Lower lobe of right lung (tissue), 2 donors: ENCODE data around the gene FAM3C. TPM values are rescaled to one million over a fixed set of nuclear protein-coding genes. Genes with fewer than 3 reads are reported as not detected.

Source experiments
- ATAC-seq, 2 donors: fragments of 200-7000 bp; cut with Tn5 transposase; one replicate each; pipeline ENCODE4 v1.9.1; 2020 to 2022; ENCODE audit warnings: mild to moderate bottlenecking in 2 of 2, moderate library complexity in 2 of 2
- DNase-seq: peaks from one replicate; pipeline ENCODE4 v3.0.0-alpha.2; 2020
- H3K27ac ChIP-seq: fragments of 200-600 bp; one replicate; pipeline ENCODE4 v1.8.0; 2022
- H3K27me3 ChIP-seq: fragments of 200-600 bp; one replicate; pipeline ENCODE4 v1.8.0; 2022; ENCODE audit warnings: low read depth
- H3K36me3 ChIP-seq: fragments of 200-600 bp; one replicate; pipeline ENCODE4 v1.8.0; 2022; ENCODE audit warnings: mild to moderate bottlenecking
- H3K4me1 ChIP-seq: fragments of 200-600 bp; one replicate; pipeline ENCODE4 v1.8.0; 2022
- H3K4me3 ChIP-seq: fragments of 200-600 bp; one replicate; pipeline ENCODE4 v1.8.0; 2022; ENCODE audit warnings: mild to moderate bottlenecking
- H3K9me3 ChIP-seq: fragments of 200-600 bp; one replicate; pipeline ENCODE4 v1.8.0; 2022
- intact Hi-C: fragments of 100-400 bp; cut with DNase I; formaldehyde crosslinking; loops from one replicate; pipeline ENCODE4 v1.11.0; 2022
- total RNA-seq: library from RNA; stranded (reverse); fragmentation: NEBNext Ultra II Directional; extraction: Animal tissue kit (Norgen Biotek cat#: 25700); gene quantifications from one replicate; pipeline ENCODE4 v1.2.1, GENCODE V29; 2021
- TF ChIP-seq, protein P1 (sequence below): fragments of 200-600 bp; IDR thresholded peaks from one replicate; pipeline ENCODE4 v1.8.0; 2022; ENCODE audit warnings: antibody characterized with exemption, mild to moderate bottlenecking
- donor health status: DM: no; HTN: yes; CAD: no; lungs with severe emphysema.

Gene FAM3C
- total RNA-seq, 1 donor from 2014 or later, result 35.3 TPM

- Histone ChIP-seq H3K4me1 (no peaks in the 10 kb centered on the region), H3K36me3 (peaks cover 46% of the 10 kb centered on the region), H3K27ac (no peak overlapping the region), H3K9me3 (no peaks in the 10 kb centered on the region), H3K4me3 (no peak overlapping the region), H3K27me3 (no peaks in the 10 kb centered on the region)
- DNase-seq, result no peak
- TF ChIP-seq, protein P1, sequence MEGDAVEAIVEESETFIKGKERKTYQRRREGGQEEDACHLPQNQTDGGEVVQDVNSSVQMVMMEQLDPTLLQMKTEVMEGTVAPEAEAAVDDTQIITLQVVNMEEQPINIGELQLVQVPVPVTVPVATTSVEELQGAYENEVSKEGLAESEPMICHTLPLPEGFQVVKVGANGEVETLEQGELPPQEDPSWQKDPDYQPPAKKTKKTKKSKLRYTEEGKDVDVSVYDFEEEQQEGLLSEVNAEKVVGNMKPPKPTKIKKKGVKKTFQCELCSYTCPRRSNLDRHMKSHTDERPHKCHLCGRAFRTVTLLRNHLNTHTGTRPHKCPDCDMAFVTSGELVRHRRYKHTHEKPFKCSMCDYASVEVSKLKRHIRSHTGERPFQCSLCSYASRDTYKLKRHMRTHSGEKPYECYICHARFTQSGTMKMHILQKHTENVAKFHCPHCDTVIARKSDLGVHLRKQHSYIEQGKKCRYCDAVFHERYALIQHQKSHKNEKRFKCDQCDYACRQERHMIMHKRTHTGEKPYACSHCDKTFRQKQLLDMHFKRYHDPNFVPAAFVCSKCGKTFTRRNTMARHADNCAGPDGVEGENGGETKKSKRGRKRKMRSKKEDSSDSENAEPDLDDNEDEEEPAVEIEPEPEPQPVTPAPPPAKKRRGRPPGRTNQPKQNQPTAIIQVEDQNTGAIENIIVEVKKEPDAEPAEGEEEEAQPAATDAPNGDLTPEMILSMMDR, result no peak
- intact Hi-C loops, result no loop called here
- no peak for ATAC-seq
Measured at GRCh38 chr7:121351682-121352081, 44.4 kb downstream of the FAM3C start.

- H3K27me3 ChIP-seq, result no peaks in the 10 kb centered on the region
- H3K4me1 ChIP-seq, result no peaks in the 10 kb centered on the region
- H3K9me3 ChIP-seq, result no peaks in the 10 kb centered on the region
- TF ChIP-seq, protein P1, result no peak
- no peak overlapping the region for H3K27ac ChIP-seq
- intact Hi-C loops, result no loop called here
- DNase-seq (no peak), ATAC-seq (no peak)
- no peak overlapping the region for H3K4me3 ChIP-seq
- peaks cover 12% of the 10 kb centered on the region for H3K36me3 ChIP-seq
Measured at GRCh38 chr7:121344497-121344896, 51.6 kb downstream of the FAM3C start.

GRCh38 chr7:121344093-121344492 is 52.0 kb downstream of the FAM3C start:
- TF ChIP-seq, protein P1, result no peak
- peaks cover 12% of the 10 kb centered on the region for H3K36me3 ChIP-seq
- ATAC-seq, result no peak
- DNase-seq, result no peak
- no peaks in the 10 kb centered on the region for H3K9me3 ChIP-seq
- H3K4me3 ChIP-seq, result no peak overlapping the region
- no peaks in the 10 kb centered on the region for H3K4me1 ChIP-seq
- H3K27me3 ChIP-seq, result no peaks in the 10 kb centered on the region
- intact Hi-C loops, result no loop called here
- H3K27ac ChIP-seq, result no peak overlapping the region

DNA sequence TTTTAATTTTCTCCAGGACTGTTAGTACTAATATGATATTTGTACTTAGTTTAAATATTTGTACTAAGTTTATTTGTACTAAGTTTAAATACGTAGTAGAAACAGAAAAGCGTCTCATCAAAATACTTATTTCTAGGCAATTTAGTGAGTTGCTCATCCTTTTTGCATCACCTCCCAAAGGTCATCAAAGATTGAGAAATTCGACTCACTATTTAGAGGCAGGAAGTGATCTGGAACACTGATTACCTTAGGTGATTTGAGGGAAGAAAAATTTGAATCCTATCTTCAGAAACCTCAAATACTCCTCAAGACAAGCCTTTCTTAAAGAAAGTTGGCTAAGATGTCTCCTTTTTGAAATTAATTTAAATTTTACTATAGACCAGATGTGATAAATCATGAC is 52.8 kb downstream of the FAM3C start:
- Histone ChIP-seq H3K4me1 (no peaks in the 10 kb centered on the region), H3K27ac (no peak overlapping the region), H3K36me3 (peaks cover 12% of the 10 kb centered on the region), H3K4me3 (no peak overlapping the region), H3K27me3 (no peaks in the 10 kb centered on the region), H3K9me3 (no peaks in the 10 kb centered on the region)
- intact Hi-C loops, result no loop called here
- TF ChIP-seq, protein P1, result no peak
- no peak for ATAC-seq
- no peak for DNase-seq

DNA sequence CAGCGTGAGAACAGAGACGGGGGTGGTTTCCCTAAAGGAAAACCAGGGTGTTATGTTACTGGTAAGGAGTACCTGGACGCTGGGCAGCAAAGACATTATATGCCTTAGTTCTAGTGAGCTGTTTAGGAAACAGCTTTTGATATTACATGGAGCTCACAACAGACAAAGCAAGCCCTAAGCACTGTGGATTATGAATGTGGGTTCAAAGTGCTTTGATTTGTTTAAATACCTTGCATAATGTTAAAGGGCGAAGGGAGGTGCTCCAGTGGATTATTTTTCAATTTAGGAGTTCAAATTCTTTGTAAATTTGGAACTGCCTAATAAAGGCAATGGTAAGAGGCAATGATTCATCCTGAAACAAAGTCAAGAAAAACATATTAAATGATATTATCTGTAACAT is 53.5 kb downstream of the FAM3C start:
- DNase-seq, result no peak
- intact Hi-C loops, result no loop called here
- no peak overlapping the region for H3K4me3 ChIP-seq
- no peaks in the 10 kb centered on the region for H3K27me3 ChIP-seq
- no peaks in the 10 kb centered on the region for H3K9me3 ChIP-seq
- TF ChIP-seq, protein P1, result no peak
- H3K4me1 ChIP-seq, result no peaks in the 10 kb centered on the region
- H3K27ac ChIP-seq, result no peak overlapping the region
- peaks cover 12% of the 10 kb centered on the region for H3K36me3 ChIP-seq
- ATAC-seq, result no peak

DNA sequence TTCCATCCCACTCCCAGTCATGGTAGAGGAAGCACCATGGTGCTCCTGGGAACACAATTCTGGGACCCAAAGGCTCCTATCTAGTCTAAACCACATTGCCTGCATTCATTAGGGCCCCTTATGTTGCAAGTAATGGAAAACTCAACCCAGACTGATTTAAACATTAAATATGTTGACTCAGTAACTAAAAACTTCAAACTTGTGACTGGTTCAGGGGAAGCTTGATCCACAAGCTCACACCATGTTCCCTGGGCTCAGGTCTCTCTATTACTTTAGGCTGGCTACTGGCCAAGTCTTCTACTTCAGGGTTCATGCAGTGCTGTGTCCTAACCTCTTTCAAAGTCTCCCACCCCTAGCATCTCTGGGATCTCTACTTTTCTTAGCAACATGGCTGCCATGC is 54.2 kb downstream of the FAM3C start:
- intact Hi-C loops, result no loop called here
- Histone ChIP-seq H3K4me3 (no peak overlapping the region), H3K9me3 (no peaks in the 10 kb centered on the region), H3K27ac (no peak overlapping the region), H3K4me1 (no peaks in the 10 kb centered on the region), H3K36me3 (peaks cover 6% of the 10 kb centered on the region), H3K27me3 (no peaks in the 10 kb centered on the region)
- ATAC-seq (no peak), DNase-seq (no peak)
- TF ChIP-seq, protein P1, result no peak
